HG03571 (cell line): ENCODE measurements around the gene CLUH.

Experiments
- ATAC-seq: cut with Tn5 transposase; IDR thresholded peaks from one replicate; pipeline ENCODE4 v1.9.1; 2021; ENCODE audit not compliant: unreplicated experiment

The CLUH gene

GRCh38 chr17:2722611-2723010 is 11.0 kb upstream of the CLUH start:
- ATAC-seq: no peak

GRCh38 chr17:2721603-2722002 is 10.0 kb upstream of the CLUH start:
- ATAC-seq: no peak

DNA sequence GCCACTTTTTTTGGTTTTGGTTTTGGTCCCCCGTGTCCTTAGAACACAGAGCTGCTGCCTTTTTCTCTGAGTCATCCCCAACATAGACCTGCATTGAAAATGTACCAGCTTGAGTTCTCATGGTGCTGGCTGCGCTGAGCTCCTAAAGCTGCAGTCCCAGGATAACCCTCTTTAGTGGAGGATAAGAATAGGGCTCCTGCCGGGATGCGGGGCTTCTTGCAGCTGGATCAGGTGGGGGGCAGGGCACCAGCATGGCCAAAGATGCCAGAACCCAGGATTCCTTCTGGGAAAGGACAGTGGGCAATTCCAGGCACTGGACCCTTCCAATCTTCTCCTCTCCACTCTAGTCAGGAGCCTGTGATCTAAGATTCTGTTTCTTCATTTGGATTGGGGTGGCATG is 8.3 kb upstream of the CLUH start:
- ATAC-seq: no peak

DNA sequence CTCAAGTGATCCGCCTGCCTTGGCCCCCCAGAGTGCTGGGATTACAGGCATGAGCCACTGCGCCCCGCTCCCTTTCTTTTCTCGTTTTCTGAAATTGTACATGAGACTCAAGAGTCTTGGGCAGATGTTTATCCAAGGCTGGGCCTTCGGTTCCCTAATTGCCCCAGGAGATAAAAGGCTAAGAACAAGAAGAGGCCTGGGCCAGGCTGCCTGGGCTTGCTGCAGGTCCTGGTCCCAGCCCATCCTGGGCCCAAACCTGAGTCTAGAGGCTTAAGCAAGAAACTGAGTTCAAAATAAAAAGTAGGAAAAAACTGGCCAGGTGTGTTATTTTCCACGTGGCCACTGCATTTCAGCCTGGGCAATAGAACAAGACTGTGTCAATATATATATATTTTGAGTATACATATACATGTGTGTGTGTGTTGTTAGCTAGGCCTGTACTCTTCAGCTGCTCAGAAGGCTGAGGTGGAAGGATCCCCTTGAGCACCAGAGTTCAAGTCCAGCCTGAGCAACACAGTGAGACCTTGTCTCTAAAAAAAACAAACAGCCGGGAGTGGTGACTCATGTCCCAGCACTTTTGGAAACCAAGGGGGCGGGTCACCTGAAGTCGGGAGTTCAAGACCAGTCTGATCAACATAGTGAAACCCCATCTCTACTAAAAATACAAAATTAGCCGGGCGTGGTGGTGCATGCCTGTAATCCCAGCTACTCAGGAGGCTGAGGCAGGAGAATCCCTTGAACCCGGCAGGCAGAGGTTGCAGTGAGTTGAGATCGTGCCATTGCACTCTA is 6.8 kb upstream of the CLUH start:
- no peak for ATAC-seq

GRCh38 chr17:2716649-2717048 is 5.1 kb upstream of the CLUH start:
- no peak for ATAC-seq

DNA sequence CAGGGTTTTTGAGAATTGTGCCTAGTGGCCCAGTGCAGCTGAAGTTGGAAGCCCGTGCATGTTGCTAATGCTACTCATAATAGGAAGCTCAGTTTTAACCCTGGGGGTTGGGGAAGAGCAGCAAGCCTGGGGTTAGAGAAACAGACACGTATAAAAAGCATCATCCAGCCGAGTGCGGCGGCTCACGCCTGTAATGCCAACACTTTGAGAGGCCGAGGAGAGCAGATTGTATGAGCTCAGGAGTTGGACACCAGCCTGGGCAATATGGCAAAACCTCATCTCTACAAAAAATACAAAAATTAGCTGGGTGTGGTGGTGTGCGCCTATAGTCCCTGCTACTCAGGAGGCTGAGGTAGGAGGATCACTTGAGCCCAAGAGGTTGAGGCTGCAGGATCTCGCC is 2.3 kb upstream of the CLUH start:
- no peak for ATAC-seq

- ATAC-seq: no peak
Observed at GRCh38 chr17:2712300-2713043, 908 bp upstream of the CLUH start.

DNA sequence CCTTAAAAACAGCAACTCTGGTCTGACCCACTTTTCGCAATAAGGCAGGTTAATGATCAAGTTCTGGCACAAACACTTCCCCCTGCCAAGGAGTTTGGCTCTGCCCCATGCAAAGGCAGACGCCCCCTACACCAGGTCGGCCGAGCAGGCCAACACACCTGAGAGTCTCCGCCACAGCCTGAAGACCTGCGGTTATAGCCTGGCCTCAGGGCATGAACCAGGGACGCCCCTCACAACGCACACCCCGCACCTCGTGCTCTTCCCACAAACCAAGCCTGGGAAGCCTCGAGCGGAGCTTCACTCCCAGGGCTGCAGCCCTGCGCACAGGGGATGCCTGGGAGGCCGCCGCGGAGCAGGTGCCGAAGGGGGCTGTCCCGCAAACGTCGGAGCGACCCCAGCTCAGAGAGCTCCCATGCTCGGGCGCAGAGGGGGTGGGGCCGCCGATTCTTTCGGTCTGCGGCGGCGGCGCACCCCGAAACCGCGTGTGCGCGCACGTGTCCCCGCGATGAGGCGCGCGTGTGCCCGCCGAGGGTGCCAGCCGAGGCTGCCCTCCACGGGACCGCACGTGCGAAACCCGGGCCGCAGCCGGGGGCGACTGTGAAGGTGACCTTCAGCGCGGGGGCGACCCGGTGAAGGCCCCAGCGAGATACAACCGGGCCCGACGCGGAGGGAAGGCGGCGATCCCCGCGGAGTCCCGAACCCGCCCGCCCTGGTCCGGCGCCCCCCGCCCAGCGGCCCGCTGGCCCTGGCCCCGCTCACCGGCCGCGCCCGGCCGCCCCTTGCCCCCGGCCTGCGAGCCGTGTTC is 559 bp downstream of the CLUH start:
- peak; percentile 7 for ATAC-seq

- ATAC-seq: no peak
Observed at GRCh38 chr17:2710071-2710802, 1.3 kb downstream of the CLUH start.

DNA sequence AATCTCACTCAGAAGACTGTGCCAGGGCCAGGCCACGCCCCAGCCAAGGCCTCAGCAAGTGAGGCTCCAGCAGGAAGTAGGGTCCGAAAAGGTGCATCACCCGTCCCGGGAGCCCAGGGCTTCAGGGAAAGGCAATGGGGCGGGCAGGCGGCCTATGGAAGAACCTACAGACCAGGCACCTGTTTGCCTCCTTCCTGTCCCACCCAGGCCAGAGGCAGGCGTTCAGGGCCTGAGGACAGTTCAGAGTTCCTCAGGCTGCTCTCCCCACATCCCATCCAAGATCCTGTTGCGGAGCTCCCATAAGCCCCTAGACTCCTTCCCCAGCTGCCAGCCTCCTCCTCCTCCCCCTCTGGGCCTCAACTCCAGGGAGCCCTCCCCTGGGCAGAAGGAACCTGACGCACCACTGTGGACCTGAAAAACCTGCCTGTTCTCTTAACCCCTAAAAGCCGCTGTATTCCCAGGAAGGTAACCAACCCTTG is 2.3 kb downstream of the CLUH start:
- no peak for ATAC-seq

- no peak for ATAC-seq
Observed at GRCh38 chr17:2708585-2709182, 2.9 kb downstream of the CLUH start.

- no peak for ATAC-seq
Observed at GRCh38 chr17:2707721-2708584, 3.6 kb downstream of the CLUH start.

- ATAC-seq: no peak
Observed at GRCh38 chr17:2706911-2707510, 4.6 kb downstream of the CLUH start.

GRCh38 chr17:2705888-2706795 is 5.4 kb downstream of the CLUH start:
- no peak for ATAC-seq

- no peak for ATAC-seq
Observed at GRCh38 chr17:2705263-2705662, 6.3 kb downstream of the CLUH start.

DNA sequence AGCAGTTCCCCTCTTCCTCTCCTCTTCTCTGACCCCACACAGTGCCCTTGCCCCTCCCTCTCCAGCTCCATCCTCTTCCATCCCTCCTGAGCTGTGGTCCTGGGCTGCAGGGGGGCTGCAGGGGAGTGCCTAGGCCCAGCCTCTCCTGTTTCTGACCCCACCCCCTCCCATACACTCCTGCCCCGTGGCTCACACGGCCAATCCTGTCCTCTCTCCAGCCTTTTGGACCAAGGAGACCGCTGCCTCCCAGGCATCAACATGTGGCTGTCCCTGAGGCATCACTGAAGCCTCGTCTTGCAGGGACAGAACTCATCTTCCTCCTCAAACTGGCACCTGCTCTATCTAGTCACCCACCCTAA is 6.7 kb downstream of the CLUH start:
- no peak for ATAC-seq

DNA sequence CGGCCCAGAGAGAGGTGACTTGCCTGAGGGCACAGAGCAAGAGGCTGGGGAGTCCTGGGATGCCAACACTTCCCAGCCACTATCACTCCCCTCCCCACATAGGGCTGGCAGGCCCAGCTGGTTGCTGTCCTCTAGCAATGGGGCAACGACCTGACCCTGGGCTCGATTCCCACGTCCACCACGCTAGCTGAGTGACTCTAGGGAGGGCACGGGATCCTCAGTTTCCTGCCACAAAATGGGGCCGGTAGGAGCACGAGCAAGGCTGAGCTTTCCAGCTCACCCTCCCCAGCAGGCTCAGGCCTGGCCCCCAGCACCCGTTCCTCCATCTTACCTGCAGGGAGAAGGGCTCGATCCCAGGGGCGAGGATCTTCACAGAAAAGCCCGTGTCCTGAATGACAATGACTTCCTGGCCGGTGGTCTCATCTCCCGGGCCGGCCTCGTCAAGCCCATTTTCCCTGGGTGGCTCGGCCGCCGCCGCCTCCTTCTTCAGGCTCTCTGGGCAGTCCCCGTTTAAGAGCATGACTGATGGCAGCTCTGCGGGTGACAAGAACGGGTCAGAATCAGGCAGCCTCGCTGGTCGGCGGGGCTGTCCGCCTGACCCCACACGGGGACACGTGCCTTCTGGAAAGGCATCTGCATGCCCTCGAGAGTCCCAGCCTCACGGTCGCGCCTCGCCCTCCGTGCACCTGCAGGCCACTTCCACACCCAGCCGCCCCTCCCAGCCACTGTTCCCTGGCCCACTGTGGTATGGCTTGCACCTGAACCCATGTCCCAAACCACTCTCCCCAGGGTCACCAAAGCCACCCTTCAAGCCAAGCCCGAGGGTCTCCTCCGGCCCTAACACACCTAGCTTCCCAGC is 7.3 kb downstream of the CLUH start:
- no peak for ATAC-seq
